Prostate gland (tissue), 2 donors: ENCODE data around the gene NDUFA13. TPM values are rescaled to one million over a fixed set of nuclear protein-coding genes. Genes with fewer than 3 reads are reported as not detected.

Experiments
- DNase-seq: peaks from one replicate; pipeline ENCODE4 v3.0.0-alpha.2; 2019; ENCODE audit warnings: low spot score
- H3K27ac ChIP-seq, 2 donors: fragments of 200-600 bp; sonication (generic); 2 replicates each; pipeline ENCODE4 v1.5.1; 2017 to 2019
- H3K27me3 ChIP-seq: fragments of 200-600 bp; sonication (generic); replicated peaks from 2 replicates; pipeline ENCODE4 v1.5.1; 2019; ENCODE audit not compliant: insufficient read depth
- H3K36me3 ChIP-seq, 2 donors: fragments of 200-600 bp; sonication (generic); 1 replicate in 1 of 2; 2 replicates in 1 of 2; pipeline versions ENCODE4 v1.5.1 to v1.8.1; 2017 to 2019
- H3K4me1 ChIP-seq: fragments of 200-600 bp; sonication (generic); replicated peaks from 2 replicates; pipeline ENCODE4 v1.5.1; 2019
- H3K4me3 ChIP-seq, 2 donors: fragments of 200-600 bp; sonication (generic); 2 replicates each; pipeline ENCODE4 v1.5.1; 2017 to 2019
- H3K9me3 ChIP-seq: fragments of 200-600 bp; sonication (generic); 2 replicates; pipeline ENCODE4 v1.5.1; 2017
- POLR2A ChIP-seq: fragments of 450-650 bp; IDR thresholded peaks from one replicate; pipeline ENCODE4 v1.6.1; 2016; ENCODE audit warnings: antibody characterized with exemption, mild to moderate bottlenecking
- POLR2AphosphoS5 ChIP-seq: sonication (generic); formaldehyde crosslinking; IDR thresholded peaks from one replicate; pipeline ENCODE4 v1.6.1; 2017; ENCODE audit warnings: antibody characterized with exemption
- WGBS: methylation state at CpG from one replicate; pipeline ENCODE4 v1.1.5; 2018; 5-methylcytosine and 5-hydroxymethylcytosine counted together
- intact Hi-C: fragments of 100-400 bp; cut with DNase I; formaldehyde crosslinking; loops from one replicate; pipeline ENCODE4 v1.14.2; 2022
- total RNA-seq, 2 donors: library from RNA; depleted of rRNA; stranded (reverse); fragments of >200 nt; gene quantifications; one replicate each; pipeline ENCODE4 v1.1.0, GENCODE V29; 2016
- TF ChIP-seq, protein P1 (sequence below), 4 experiments: fragments of 200-600 bp in 2 of 4; fragments of 450-650 bp in 2 of 4; sonication (generic) in 2 of 4; IDR thresholded peaks; 1 replicate in 3 of 4; 2 replicates in 1 of 4; pipeline ENCODE4 v1.5.1; 2016 to 2019; ENCODE audit warnings: antibody characterized with exemption in 4 of 4, mild to moderate bottlenecking in 2 of 4, moderate library complexity in 2 of 4

NDUFA13 gene
- total RNA-seq, 2 donors from 2014 or later = 46.0 to 57.4 TPM

DNA sequence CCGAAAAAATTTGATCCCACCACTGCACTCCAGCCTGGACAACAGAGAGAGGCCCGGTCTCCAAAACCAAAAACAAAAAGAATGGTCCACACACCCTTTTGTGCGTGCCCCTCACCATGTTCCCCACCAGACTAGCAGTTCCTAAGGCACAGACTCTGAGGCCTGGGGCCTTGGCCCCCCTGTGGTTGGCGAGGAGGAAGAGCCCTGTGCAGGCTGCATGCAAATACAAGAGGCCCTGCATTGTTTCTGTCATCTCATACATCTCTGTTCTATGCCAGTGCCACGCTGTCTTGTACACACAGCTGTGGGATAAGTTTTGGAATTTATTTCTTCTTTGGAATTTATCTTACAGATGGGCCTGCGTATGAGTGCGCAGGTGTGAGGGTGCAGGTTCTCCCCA lies 8.0 kb downstream of the NDUFA13 start:
- Histone ChIP-seq H3K27me3 (no peaks in the 10 kb centered on the region), H3K27ac (no peak overlapping the region), H3K4me1 (no peaks in the 10 kb centered on the region), H3K4me3 (no peak overlapping the region), H3K9me3 (no peaks in the 10 kb centered on the region), H3K36me3 (no peaks in the 10 kb centered on the region)
- TF ChIP-seq POLR2A (no peak), POLR2AphosphoS5 (no peak)
- TF ChIP-seq, protein P1, sequence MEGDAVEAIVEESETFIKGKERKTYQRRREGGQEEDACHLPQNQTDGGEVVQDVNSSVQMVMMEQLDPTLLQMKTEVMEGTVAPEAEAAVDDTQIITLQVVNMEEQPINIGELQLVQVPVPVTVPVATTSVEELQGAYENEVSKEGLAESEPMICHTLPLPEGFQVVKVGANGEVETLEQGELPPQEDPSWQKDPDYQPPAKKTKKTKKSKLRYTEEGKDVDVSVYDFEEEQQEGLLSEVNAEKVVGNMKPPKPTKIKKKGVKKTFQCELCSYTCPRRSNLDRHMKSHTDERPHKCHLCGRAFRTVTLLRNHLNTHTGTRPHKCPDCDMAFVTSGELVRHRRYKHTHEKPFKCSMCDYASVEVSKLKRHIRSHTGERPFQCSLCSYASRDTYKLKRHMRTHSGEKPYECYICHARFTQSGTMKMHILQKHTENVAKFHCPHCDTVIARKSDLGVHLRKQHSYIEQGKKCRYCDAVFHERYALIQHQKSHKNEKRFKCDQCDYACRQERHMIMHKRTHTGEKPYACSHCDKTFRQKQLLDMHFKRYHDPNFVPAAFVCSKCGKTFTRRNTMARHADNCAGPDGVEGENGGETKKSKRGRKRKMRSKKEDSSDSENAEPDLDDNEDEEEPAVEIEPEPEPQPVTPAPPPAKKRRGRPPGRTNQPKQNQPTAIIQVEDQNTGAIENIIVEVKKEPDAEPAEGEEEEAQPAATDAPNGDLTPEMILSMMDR (IDR thresholded peaks at IDR 0.05) = no peak
- DNase-seq = no peak
- intact Hi-C loops = no loop called here
- WGBS = 80% methylated on average over 7 of the region's 7 CpGs

DNA sequence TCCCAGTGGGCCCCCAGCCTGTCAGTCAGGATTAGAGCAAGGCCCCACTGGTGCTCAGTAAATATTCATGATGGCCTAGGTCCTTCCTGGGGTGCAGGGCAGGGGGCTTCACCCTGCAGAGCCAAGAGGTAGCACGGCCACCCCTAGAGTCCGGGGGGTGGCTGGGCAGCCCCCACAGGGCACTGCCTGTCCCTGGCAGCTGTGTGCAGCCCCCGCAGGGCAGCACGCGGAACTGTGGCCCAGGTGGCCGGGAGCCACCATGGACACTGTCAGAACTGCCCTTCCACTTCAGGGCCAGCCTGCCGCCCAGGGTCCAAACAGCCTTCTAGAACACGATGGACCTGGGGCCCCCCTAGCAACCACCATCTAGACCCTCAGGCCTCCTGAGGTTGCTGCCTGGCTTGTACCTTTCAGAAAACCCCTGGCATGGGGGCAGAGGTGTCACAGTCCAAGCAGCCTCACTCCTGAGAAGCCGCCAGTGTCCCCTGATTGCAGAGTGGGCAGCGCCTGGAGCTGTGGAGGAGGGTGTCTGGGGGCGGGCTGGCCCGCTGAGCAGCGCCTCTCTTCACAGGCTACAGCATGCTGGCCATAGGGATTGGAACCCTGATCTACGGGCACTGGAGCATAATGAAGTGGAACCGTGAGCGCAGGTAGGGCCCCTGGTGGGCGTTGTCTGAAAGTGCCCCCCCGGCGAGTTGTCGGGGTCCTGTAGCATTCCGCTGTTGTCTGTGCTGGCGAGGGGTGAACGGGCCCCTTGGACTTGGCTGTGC lies 9.8 kb downstream of the NDUFA13 start:
- Histone ChIP-seq H3K27ac (no peak overlapping the region), H3K27me3 (no peaks in the 10 kb centered on the region), H3K36me3 (no peaks in the 10 kb centered on the region), H3K9me3 (no peaks in the 10 kb centered on the region), H3K4me1 (no peaks in the 10 kb centered on the region), H3K4me3 (no peak overlapping the region)
- intact Hi-C loops = no loop called here
- 80% methylated on average over 21 of the region's 23 CpGs for WGBS
- DNase-seq = no peak
- TF ChIP-seq, protein P1 (IDR thresholded peaks at IDR 0.05) = no peak
- TF ChIP-seq POLR2AphosphoS5 (no peak), POLR2A (no peak)

DNA sequence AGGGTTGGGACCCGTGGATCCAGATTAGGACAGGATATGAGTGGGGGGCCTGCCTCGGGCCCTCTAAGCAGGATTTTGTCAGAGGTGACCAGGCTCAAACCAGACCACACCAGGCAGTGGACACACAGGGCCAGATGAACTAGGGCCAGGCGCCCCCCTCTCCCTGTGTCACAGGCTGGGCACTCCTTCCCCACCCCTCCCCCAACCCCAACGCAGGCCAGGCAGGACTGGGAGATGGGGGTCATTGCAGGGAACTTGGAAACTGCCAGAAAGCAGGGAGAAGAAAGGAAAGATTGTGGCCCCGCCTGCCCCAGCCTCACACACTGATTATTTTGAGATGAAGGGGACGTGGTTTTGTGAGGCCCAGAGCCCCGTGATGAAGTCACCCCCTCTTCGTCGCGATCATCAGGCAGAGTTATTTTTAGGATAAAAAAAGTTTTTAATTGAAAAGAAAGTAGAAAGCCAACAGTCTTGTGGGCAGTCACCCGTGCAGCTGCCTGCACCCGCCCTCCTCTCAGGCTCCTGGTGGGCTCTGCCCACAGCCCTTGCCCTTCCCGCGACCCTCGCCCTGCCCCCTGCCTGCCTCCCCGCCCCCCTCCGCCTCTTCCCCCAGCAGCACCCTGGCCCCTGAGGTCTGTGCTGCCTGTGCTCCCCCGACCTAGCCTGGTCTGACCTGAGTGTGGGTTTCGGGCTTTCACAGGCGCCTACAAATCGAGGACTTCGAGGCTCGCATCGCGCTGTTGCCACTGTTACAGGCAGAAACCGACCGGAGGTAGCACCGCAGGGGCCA lies 10.8 kb downstream of the NDUFA13 start:
- Histone ChIP-seq H3K36me3 (no peaks in the 10 kb centered on the region), H3K4me1 (no peaks in the 10 kb centered on the region), H3K27me3 (no peaks in the 10 kb centered on the region), H3K4me3 (no peak overlapping the region), H3K27ac (no peak overlapping the region), H3K9me3 (no peaks in the 10 kb centered on the region)
- TF ChIP-seq POLR2A (no peak), POLR2AphosphoS5 (no peak)
- TF ChIP-seq, protein P1 (IDR thresholded peaks at IDR 0.05) = no peak
- WGBS = 81% methylated on average over 25 of the region's 28 CpGs
- DNase-seq = no peak
- intact Hi-C loops = no loop called here

DNA sequence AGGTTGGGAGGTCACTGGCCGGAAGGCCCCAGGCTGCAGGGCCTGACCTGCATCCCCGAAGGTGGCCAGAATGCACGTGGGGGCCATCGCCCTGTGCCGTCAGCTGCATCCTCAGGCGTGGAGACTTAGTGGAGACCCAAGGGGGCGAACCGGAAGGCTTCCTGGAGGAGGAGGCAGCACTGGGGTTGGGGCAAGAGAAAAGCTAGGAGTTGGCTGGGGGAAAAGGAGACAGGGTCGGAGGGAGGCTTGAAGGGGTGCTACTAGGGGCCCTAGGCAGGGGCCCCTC lies 11.3 kb downstream of the NDUFA13 start:
- TF ChIP-seq, protein P1 (IDR thresholded peaks at IDR 0.05) = no peak
- TF ChIP-seq POLR2A = no peak
- TF ChIP-seq POLR2AphosphoS5 = no peak
- Histone ChIP-seq H3K9me3 (no peaks in the 10 kb centered on the region), H3K27ac (no peak overlapping the region), H3K27me3 (no peaks in the 10 kb centered on the region), H3K36me3 (no peaks in the 10 kb centered on the region), H3K4me1 (no peaks in the 10 kb centered on the region), H3K4me3 (no peak overlapping the region)
- intact Hi-C loops = no loop called here
- 95% methylated on average over 8 of the region's 9 CpGs for WGBS
- no peak for DNase-seq
